ENCODE data around the gene DHX36.

Gene DHX36

GRCh38 chr3:154285221-154285620, 39.1 kb downstream of the DHX36 start:
- no peak for DNase-seq

DNA sequence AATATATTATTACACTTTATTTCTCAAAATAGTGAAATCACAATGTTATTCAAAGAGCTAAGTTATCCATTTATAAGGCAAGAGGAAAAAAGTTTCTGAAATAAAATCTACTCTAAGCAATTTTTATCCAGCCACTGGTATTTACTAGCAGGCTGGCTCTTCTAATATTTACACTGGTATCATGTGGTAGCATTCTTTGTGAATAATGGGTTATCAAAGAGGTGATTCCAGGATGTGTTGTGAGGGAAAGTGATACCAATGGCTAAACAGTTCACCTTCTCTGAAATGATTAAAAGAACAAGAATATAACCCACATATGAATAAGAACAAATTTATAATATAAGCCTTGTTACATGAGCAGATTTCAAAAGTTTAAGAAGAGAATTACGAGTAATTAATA, 44.1 kb downstream of the DHX36 start:
- no peak for DNase-seq

- no peak for DNase-seq
Measured at GRCh38 chr3:154275965-154276364, 48.3 kb downstream of the DHX36 start.

- no peak for DNase-seq
Measured at GRCh38 chr3:154275292-154275691, 49.0 kb downstream of the DHX36 start.

DNA sequence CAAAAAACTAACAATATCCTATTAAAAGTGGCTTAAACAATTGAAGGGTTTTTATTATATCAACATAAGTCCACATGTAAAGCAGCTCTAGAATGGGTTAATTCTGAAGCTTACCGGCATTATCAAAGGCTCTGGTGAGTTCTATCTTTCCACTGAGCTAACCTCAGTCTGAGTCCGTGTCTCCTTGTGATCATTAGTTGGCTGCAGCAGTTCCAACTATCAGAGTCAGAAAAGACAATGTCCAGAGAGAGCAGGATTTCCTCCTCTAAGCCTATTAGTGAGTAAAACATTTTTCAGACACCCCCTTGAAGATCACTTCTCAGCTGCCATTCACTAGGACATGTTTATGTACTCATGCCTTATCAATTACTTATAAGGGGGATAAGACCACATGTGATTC, 49.9 kb downstream of the DHX36 start:
- DNase-seq: no peak

DNA sequence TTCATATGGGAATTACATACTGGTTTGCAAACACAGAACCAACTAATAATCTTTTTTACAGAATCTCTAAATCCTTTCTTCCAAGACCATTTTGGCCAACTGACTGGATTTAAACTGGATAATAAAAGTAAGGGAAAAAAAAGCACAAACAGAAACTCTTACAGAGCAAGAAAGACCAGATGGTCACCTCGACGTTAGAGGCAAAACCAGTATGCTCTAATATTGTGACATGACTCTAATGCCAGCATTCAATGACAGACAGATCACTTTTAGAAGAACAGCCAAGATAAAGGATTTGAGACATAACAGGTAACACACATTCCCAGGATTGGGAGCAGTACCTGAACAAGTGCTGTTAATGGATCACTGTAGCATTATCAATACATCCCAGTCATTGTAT, 50.9 kb downstream of the DHX36 start:
- DNase-seq: no peak

DNA sequence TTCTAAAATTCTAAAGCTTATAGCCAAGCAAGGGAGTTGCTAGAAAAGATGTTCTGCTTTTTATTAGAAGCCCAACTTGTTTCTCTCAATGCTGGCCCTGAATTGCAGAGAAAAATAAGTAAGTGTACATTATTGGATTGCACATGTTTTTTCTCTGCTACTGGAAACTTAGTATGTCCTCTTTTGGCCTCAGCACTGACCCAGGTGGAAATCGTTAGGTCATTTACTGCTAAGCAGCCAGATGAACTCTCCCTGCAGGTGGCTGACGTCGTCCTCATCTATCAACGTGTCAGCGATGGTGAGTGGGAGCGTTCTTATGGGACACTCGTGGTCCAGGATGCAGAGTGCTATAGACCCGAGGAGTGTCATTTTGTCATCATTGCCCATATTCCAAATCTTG, 69.8 kb downstream of the DHX36 start:
- no peak for DNase-seq

DNA sequence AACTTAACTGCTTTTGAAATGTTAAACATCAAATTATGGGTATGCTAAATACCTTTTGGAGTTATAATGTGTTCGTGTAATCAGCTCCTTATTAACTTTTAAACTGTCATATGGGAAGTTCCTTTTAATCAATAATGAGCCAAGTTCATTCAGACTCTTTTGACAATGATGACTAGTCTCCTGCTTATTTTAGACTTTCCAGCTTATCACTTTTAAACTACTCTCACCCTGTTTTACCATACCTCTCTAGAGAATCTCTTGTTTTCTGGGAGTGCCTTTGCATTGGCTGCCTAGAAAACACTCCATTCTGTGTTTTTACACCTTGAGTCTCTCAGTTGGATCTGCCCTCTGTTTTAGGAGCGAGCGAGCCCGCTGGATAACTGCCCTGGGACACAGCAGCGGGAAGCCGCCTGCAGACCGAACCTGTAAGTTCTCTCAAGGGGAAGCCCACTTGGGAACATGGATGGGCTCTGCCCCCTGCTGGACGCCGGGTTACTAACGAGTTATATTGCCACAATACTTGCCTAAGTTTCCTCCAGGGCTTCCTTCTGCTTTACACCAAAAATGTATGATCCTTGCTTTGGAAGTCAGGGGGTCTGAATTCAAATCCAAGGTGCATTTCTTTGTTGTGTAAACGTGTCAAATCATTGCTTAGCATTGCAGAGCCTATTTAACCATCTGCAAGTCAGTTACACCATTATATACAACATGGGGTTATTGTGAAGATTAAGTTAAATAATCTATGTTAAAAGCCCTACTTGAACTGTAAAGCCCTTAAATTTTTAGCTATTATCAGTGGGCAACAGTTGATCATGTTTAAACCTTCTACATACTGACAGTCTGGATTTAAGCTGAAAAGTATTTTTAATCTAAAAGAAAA, 71.3 kb downstream of the DHX36 start:
- DNase-seq: peak; percentile 47

- DNase-seq: no peak
Measured at GRCh38 chr3:154251610-154252009, 72.7 kb downstream of the DHX36 start.

DNA sequence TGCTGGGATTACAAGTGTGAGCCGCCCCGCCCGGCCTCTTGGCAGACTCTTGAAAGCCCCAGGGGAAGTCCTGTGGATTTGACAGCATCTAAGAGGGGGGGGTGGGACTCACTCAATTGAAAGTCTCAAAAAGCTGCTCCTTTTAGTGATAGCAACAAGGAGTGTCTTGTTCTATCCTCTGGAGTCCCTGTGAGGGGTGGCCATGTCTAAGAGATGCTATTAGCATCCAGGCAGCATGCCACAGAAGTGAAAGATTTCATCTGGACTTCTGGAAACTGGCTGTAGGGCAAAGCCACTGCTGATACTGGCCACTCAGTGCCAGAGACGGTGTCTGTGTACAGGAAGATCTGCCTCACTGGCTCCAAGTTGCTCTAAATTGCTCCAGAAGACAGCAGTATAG, 74.0 kb downstream of the DHX36 start:
- DNase-seq: no peak

DNA sequence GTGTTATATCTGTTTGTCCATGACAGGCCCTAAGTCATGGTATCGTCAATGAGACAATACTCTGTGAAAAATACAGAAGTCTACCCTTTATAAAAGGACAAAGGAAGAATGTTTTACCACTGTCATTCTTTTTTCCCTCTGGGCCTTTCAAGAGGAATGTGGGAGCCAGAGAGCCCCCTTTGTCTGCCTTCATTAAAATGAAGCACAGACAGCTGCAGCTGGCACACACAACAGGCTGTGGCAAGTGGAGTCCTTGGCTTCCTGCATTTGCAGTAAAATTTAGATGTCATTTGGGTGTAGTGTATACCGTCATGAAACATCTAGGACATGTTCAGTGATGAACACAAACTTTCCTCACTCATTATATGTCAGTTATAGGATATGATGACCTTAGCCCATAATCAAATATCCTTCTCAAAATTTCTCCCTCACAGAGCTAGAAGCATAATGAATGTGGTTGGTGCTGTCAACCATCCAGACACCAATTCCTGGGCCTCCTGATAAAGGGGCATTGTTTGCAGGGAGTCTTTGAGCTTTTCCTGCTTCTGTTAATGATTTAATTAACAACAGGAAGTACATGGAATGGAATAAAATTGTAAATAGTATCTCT, 76.4 kb downstream of the DHX36 start:
- no peak for DNase-seq

GRCh38 chr3:154244644-154245043, 79.6 kb downstream of the DHX36 start:
- no peak for DNase-seq

DNA sequence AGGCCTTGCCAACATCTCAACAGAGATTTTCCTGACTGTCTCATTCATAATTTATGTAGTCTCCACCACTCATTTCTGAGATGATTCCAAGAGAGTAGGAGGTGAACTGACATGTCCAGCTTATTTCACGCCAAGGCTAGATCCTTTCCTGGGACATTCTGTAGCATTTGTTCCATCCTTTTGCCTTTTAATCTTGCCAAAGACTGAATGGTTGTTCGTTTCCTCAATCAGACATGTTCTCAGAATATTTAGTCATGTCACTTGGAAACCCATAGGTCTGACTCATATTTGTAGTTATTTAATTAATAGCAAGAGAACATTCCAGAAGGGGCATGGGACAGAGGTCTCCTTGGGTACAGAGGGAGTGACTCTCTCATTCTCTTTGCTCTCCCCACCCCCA, 80.9 kb downstream of the DHX36 start:
- no peak for DNase-seq

GRCh38 chr3:154242766-154243165, 81.5 kb downstream of the DHX36 start:
- no peak for DNase-seq

DNA sequence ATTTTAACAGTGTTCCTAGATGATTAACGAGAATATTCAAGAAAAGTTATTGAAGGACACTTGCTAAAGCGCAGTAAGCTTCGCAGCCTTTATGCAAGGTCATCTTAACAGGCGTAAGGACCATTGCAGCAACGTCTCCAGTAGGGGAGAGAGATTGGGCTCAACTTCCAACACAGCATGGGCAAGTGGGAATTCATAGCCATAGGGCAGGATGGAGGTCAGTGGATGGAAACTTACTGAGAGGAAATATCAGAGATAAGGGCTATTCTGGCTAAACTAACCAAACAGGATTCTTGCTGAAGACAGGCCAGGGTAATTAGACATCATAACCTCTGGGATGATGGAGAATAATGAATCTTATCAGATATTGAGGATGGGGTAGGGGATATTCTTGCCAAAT, 82.8 kb downstream of the DHX36 start:
- DNase-seq: no peak

GRCh38 chr3:154240235-154240634, 84.1 kb downstream of the DHX36 start:
- DNase-seq: no peak

GRCh38 chr3:154236331-154236730, 88.0 kb downstream of the DHX36 start:
- no peak for DNase-seq

GRCh38 chr3:154235330-154235729, 89.0 kb downstream of the DHX36 start:
- no peak for DNase-seq

GRCh38 chr3:154229217-154229590, 95.1 kb downstream of the DHX36 start:
- DNase-seq: no peak

GRCh38 chr3:154228561-154229216, 95.6 kb downstream of the DHX36 start:
- no peak for DNase-seq

DNA sequence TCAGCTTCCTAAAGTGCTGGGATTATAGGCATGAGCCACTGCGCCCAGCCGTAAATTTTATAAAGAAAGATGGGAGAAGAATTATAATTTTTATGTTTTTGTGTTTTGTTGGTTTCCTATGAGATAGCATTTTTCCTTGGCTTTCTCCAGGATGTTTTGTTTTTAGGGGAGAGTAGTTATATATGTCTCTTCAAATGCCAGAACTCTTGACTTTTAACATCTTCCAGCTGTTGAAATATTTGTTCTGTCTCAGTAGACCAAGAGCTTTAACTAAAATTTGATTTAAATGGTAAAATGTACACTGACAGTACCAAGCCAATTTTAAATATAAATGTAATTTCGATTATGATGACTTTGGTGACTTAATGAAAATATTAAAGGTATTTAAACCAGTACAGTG, 96.8 kb downstream of the DHX36 start:
- DNase-seq: no peak

DNA sequence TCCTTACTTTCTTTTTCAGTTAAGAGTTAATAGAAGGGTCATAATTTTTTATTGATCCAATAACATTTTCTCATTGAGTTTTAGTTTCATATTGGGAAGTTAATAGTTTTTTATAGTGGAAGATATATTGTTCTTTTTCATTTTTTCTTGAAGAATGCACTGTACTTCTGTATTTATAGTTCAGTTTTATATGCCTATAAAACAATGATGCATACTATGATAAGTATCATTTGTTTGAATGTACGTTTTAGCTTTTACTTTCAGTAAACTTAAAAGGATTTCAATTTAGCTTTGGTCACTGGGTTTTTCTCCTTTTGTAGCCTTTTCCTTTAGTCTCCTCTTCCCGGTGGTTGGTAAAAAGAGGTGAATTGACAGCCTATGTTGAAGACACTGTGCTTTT, 98.8 kb downstream of the DHX36 start:
- no peak for DNase-seq

DNA sequence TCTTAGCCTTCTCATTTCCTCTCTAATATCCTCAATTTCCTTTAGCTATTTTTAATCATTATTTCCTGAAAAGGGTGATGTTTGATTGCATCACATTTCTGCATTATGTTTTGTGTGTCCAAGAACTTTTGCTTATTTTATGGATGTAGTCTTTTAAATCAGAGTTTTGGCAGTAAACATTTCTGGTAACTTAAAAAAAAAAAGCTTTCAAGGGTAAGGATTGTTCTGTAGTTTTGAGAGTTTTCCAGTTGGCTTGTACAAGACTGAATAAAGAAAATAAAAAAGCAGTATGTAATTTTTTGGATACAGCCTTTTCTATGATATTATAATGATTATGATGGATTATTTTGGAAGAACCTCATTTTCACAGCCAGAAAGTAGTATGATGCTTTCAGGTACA, 99.4 kb downstream of the DHX36 start:
- no peak for DNase-seq

DNA sequence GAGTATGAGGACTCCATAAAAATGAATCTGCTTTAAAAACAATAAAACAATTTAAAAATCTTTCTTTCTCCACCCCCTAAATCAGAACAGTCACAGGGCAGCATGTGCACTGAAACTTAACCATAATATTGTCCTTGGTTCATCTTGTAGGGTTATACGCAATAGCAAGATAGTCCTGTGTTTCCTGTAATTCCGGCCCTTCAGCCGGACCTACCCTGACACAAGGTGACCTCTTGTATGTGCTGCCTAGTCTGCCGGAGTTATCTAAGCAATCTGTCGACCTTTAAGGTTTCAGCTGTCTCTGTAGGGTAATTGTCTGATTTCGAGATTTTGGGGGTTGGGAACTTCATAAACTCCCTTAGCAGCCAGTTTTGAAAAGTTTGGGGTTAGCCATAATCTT, 99.9 kb downstream of the DHX36 start:
- DNase-seq: no peak

Measured in T-helper 9 cell (primary cell).